GM12875 (cell line): ENCODE measurements around the gene SEZ6.

Experiments
- H3K4me3 ChIP-seq: one replicate; pipeline ENCODE4 v1.5.1; 2011; ENCODE audit warnings: low read depth, low read length, control low read depth
- CTCF ChIP-seq: IDR thresholded peaks from 2 replicates; pipeline ENCODE4 v1.5.1; 2011; ENCODE audit warnings: low read depth, mild to moderate bottlenecking, control low read depth, inconsistent platforms, low read length, moderate library complexity, borderline replicate concordance; ENCODE audit not compliant: insufficient read depth

SEZ6 gene

GRCh38 chr17:29048440-29049368, 42.9 kb upstream of the SEZ6 start:
- no peak overlapping the region for H3K4me3 ChIP-seq
- no peak for TF ChIP-seq CTCF

GRCh38 chr17:29046473-29046839, 40.6 kb upstream of the SEZ6 start:
- no peak for TF ChIP-seq CTCF
- H3K4me3 ChIP-seq = no peak overlapping the region

GRCh38 chr17:29045734-29046472, 40.1 kb upstream of the SEZ6 start:
- no peak overlapping the region for H3K4me3 ChIP-seq
- no peak for TF ChIP-seq CTCF

- TF ChIP-seq CTCF = no peak
- no peak overlapping the region for H3K4me3 ChIP-seq
Observed at GRCh38 chr17:29045026-29045425, 39.2 kb upstream of the SEZ6 start.

GRCh38 chr17:29043539-29044145, 37.8 kb upstream of the SEZ6 start:
- TF ChIP-seq CTCF = no peak
- H3K4me3 ChIP-seq = no peak overlapping the region

GRCh38 chr17:29042679-29043538, 37.1 kb upstream of the SEZ6 start, which contains the start of gene PIPOX:
Gene PIPOX, plus strand, starts transcription at chr17:29043141. Its CDS starts 85 bp downstream, at chr17:29043226.
- H3K4me3 ChIP-seq = no peak within 1 kb of the TSS

More at GRCh38 chr17:29042679-29043538, 37.1 kb upstream of the SEZ6 start, which contains the start of gene PIPOX:
- no peak for TF ChIP-seq CTCF
